ENCODE results near the gene ATF6B.

The ATF6B gene

GRCh38 chr6:32120573-32121059 lies 7.4 kb downstream of the ATF6B start:
- Histone ChIP-seq H3K27ac (no peak overlapping the region), H3K4me3 (ENCODE audit: low read depth, low read length) (no peak overlapping the region), H3K36me3 (peaks cover 92% of the 10 kb centered on the region), H3K27me3 (ENCODE audit: insufficient read depth, low read depth, severe bottlenecking) (no peaks in the 10 kb centered on the region), H3K9me3 (ENCODE audit: severe bottlenecking) (no peaks in the 10 kb centered on the region)
- no peak for TF ChIP-seq CTCF (IDR thresholded peaks at IDR 0.05; ENCODE audit: low read depth, low read length)
- no peak for DNase-seq

- no peaks in the 10 kb centered on the region for H3K27me3 ChIP-seq (ENCODE audit: insufficient read depth, low read depth, severe bottlenecking)
- no peak overlapping the region for H3K27ac ChIP-seq
- H3K9me3 ChIP-seq (ENCODE audit: severe bottlenecking) = no peaks in the 10 kb centered on the region
- H3K4me3 ChIP-seq (ENCODE audit: low read depth, low read length) = no peak overlapping the region
- peak; percentile 95 for DNase-seq
- peak; percentile 100 for TF ChIP-seq CTCF (IDR thresholded peaks at IDR 0.05; ENCODE audit: low read depth, low read length)
- H3K36me3 ChIP-seq = peaks cover 84% of the 10 kb centered on the region
Observed at GRCh38 chr6:32118782-32119628, 9.0 kb downstream of the ATF6B start.

GRCh38 chr6:32117461-32117860 lies 10.6 kb downstream of the ATF6B start:
- Histone ChIP-seq H3K27me3 (ENCODE audit: insufficient read depth, low read depth, severe bottlenecking) (no peaks in the 10 kb centered on the region), H3K4me3 (ENCODE audit: low read depth, low read length) (no peak overlapping the region), H3K36me3 (peaks cover 74% of the 10 kb centered on the region), H3K27ac (no peak overlapping the region), H3K9me3 (ENCODE audit: severe bottlenecking) (no peaks in the 10 kb centered on the region)
- TF ChIP-seq CTCF (IDR thresholded peaks at IDR 0.05; ENCODE audit: low read depth, low read length) = no peak
- no peak for DNase-seq

DNA sequence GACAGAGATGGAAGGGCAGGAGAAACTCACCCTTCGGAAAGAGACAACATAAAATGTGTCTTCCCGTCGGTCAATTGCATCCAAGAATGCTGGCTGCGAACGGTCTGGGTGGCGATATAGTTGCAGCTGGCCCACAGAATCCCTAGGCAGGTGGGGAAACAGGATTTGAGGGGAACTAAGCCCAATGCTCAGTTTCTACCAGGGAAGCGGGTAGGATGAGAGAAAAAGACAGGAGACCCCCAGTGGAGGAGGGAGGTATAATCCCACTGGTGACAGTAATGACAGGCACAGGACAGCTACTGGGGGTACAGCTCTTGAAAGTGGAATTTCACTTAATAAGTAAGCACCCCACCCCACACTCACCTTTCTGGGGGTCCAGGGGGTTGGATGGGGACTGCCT lies 11.4 kb downstream of the ATF6B start:
- Histone ChIP-seq H3K27me3 (ENCODE audit: insufficient read depth, low read depth, severe bottlenecking) (no peaks in the 10 kb centered on the region), H3K4me3 (ENCODE audit: low read depth, low read length) (no peak overlapping the region), H3K9me3 (ENCODE audit: severe bottlenecking) (no peaks in the 10 kb centered on the region), H3K27ac (no peak overlapping the region), H3K36me3 (peaks cover 66% of the 10 kb centered on the region)
- peak; percentile 90 for TF ChIP-seq CTCF (IDR thresholded peaks at IDR 0.05; ENCODE audit: low read depth, low read length)
- DNase-seq = peak; percentile 81

- Histone ChIP-seq H3K27me3 (ENCODE audit: insufficient read depth, low read depth, severe bottlenecking) (no peaks in the 10 kb centered on the region), H3K36me3 (peaks cover 56% of the 10 kb centered on the region), H3K27ac (no peak overlapping the region), H3K4me3 (ENCODE audit: low read depth, low read length) (no peak overlapping the region), H3K9me3 (ENCODE audit: severe bottlenecking) (no peaks in the 10 kb centered on the region)
- TF ChIP-seq CTCF (IDR thresholded peaks at IDR 0.05; ENCODE audit: low read depth, low read length) = 0 out of 2 replicates have a peak, but pooled peaks have one; percentile 2
- no peak for DNase-seq
Observed at GRCh38 chr6:32115623-32116022, 12.4 kb downstream of the ATF6B start.

All from WERI-Rb-1 (cell line).